SW480 (cell line): ENCODE results near the gene ORM1.
A peak's percentile ranks its signal among the peaks of the same experiment; 100 is the strongest.

Experiments
- DNase-seq: peaks from one replicate; pipeline ENCODE4 v3.0.0-alpha.2; 2016; ENCODE audit warnings: low spot score

The ORM1 gene

GRCh38 chr9:114366334-114367128, 43.6 kb downstream of the ORM1 start:
- peak; percentile 49 for DNase-seq

- DNase-seq = no peak
These were observed 44.5 kb downstream of the ORM1 start for GRCh38 chr9:114367366-114367765.

GRCh38 chr9:114367772-114368569, 45.1 kb downstream of the ORM1 start:
- no peak for DNase-seq

- DNase-seq = no peak
These were observed 46.6 kb downstream of the ORM1 start for GRCh38 chr9:114369216-114370130.

- DNase-seq = no peak
These were observed 47.5 kb downstream of the ORM1 start for GRCh38 chr9:114370251-114370967.

GRCh38 chr9:114370968-114371320, 48.0 kb downstream of the ORM1 start:
- DNase-seq = no peak

- no peak for DNase-seq
These were observed 48.5 kb downstream of the ORM1 start for GRCh38 chr9:114371343-114371944.

GRCh38 chr9:114371973-114372917, 49.3 kb downstream of the ORM1 start:
- no peak for DNase-seq

- no peak for DNase-seq
These were observed 50.1 kb downstream of the ORM1 start for GRCh38 chr9:114372921-114373448.

- DNase-seq = no peak
These were observed 51.2 kb downstream of the ORM1 start for GRCh38 chr9:114373960-114374730.

GRCh38 chr9:114374936-114375335, 52.0 kb downstream of the ORM1 start:
- no peak for DNase-seq

- DNase-seq = no peak
These were observed 52.7 kb downstream of the ORM1 start for GRCh38 chr9:114375386-114376175.
